CD4-positive, alpha-beta memory T cell (primary cell): ENCODE results near the gene WDFY2. TPM values are rescaled to one million over a fixed set of nuclear protein-coding genes. Genes with fewer than 3 reads are reported as not detected.

Source experiments
- CTCF ChIA-PET: fragments of 350-600 bp; sonication (Branson Sonifier 250); formaldehyde crosslinking; loops from one replicate; lab custom pipeline; 2021; ENCODE audit warnings: inconsistent platforms; ENCODE audit not compliant: partially characterized antibody; lab: Charles Lee
- POLR2A ChIA-PET: fragments of 350-600 bp; sonication (Branson Sonifier 250); formaldehyde crosslinking; loops from one replicate; lab custom pipeline; 2021; ENCODE audit not compliant: partially characterized antibody; lab: Charles Lee
- DNase-seq, 5 donors: peaks; one replicate each; pipeline versions ENCODE4 v3.0.0 to v3.0.0-alpha.2; 2020 to 2022; ENCODE audit warnings: mixed read lengths in 1 of 5
- H3K27ac ChIP-seq: one replicate; pipeline ENCODE4 v1.7.0; 2013; ENCODE audit warnings: low read depth, low read length
- H3K27me3 ChIP-seq: 2 replicates; pipeline ENCODE4 v1.7.0; 2013; ENCODE audit warnings: mild to moderate bottlenecking, low read length, moderate library complexity; ENCODE audit not compliant: insufficient read depth
- H3K36me3 ChIP-seq: 2 replicates; pipeline ENCODE4 v1.7.0; 2013; ENCODE audit warnings: mild to moderate bottlenecking, low read length, moderate library complexity; ENCODE audit not compliant: insufficient read depth
- H3K4me1 ChIP-seq: 2 replicates; pipeline ENCODE4 v1.7.0; 2013; ENCODE audit warnings: mild to moderate bottlenecking, low read length, moderate library complexity; ENCODE audit not compliant: insufficient read depth
- H3K4me3 ChIP-seq, 2 donors: one replicate each; pipeline ENCODE4 v1.7.0; 2013; ENCODE audit warnings: low read length in 2 of 2, mild to moderate bottlenecking in 1 of 2
- H3K9me3 ChIP-seq, 2 donors: one replicate each; pipeline ENCODE4 v1.7.0; 2013; ENCODE audit warnings: low read length in 2 of 2, control low read depth in 1 of 2; ENCODE audit not compliant: control insufficient read depth in 1 of 2
- H3K27ac Mint-ChIP-seq, 7 donors: one replicate each; pipeline ENCODE4 v1.8.0; 2020 to 2021; ENCODE audit warnings: mixed read lengths in 7 of 7, mild to moderate bottlenecking in 6 of 7, inconsistent platforms in 3 of 7, moderate library complexity in 3 of 7
- H3K27me3 Mint-ChIP-seq, 2 donors: one replicate each; pipeline ENCODE4 v1.8.0; 2020 to 2021; ENCODE audit warnings: mixed read lengths in 2 of 2
- H3K36me3 Mint-ChIP-seq, 2 donors: one replicate each; pipeline ENCODE4 v1.8.0; 2020 to 2021; ENCODE audit warnings: mixed read lengths in 2 of 2, inconsistent platforms in 1 of 2, mild to moderate bottlenecking in 1 of 2
- H3K4me1 Mint-ChIP-seq, 4 donors: one replicate each; pipeline ENCODE4 v1.8.0; 2020 to 2021; ENCODE audit warnings: mixed read lengths in 4 of 4, mild to moderate bottlenecking in 1 of 4
- H3K4me3 Mint-ChIP-seq, 8 donors: one replicate each; pipeline ENCODE4 v1.8.0; 2020 to 2021; ENCODE audit warnings: mixed read lengths in 8 of 8, mild to moderate bottlenecking in 7 of 8, moderate library complexity in 6 of 8, inconsistent platforms in 3 of 8
- H3K9me3 Mint-ChIP-seq, 8 donors: one replicate each; pipeline ENCODE4 v1.8.0; 2020 to 2021; ENCODE audit warnings: mixed read lengths in 8 of 8, mild to moderate bottlenecking in 5 of 8, inconsistent platforms in 3 of 8, moderate library complexity in 1 of 8
- intact Hi-C: fragments of 100-400 bp; cut with micrococcal nuclease; formaldehyde crosslinking; loops from one replicate; pipeline ENCODE4 v1.15.1; 2023
- polyA plus RNA-seq, 2 donors: library from polyadenylated mRNA; unstranded; fragments of 300-500 nt; fragmentation: Illumina TruSeq; gene quantifications; one replicate each; pipeline ENCODE4 v1.2.3, GENCODE V29; 2021
- total RNA-seq, 2 experiments: library from RNA; stranded (reverse); gene quantifications; one replicate each; pipeline ENCODE4 v1.2.3, GENCODE V29; 2021

Gene WDFY2
- total and polyA plus RNA-seq, 4 experiments from 2014 or later: 3.8 to 21.8 (median 14.5) TPM

GRCh38 chr13:51776179-51776578 is 191.9 kb downstream of the WDFY2 start:
- no peaks in the 10 kb centered on the region for H3K4me1 Mint-ChIP-seq
- H3K4me1 ChIP-seq: no peaks in the 10 kb centered on the region
- peaks cover 11 to 23% of the 10 kb centered on the region in 2 donors for H3K36me3 Mint-ChIP-seq
- H3K27ac Mint-ChIP-seq: peak overlapping the region in 2 of 7 donors; percentile 22 to 51
- H3K4me3 ChIP-seq: no peak overlapping the region
- no peaks in the 10 kb centered on the region for H3K27me3 ChIP-seq
- CTCF ChIA-PET: no interaction called here
- no peaks in the 10 kb centered on the region for H3K9me3 ChIP-seq
- H3K27ac ChIP-seq: no peak overlapping the region
- no peaks in the 10 kb centered on the region for H3K9me3 Mint-ChIP-seq
- intact Hi-C loops: no loop called here
- H3K36me3 ChIP-seq: peaks cover 3% of the 10 kb centered on the region
- POLR2A ChIA-PET: no interaction called here
- H3K4me3 Mint-ChIP-seq: no peak overlapping the region
- DNase-seq: no peak
- no peaks in the 10 kb centered on the region for H3K27me3 Mint-ChIP-seq

DNA sequence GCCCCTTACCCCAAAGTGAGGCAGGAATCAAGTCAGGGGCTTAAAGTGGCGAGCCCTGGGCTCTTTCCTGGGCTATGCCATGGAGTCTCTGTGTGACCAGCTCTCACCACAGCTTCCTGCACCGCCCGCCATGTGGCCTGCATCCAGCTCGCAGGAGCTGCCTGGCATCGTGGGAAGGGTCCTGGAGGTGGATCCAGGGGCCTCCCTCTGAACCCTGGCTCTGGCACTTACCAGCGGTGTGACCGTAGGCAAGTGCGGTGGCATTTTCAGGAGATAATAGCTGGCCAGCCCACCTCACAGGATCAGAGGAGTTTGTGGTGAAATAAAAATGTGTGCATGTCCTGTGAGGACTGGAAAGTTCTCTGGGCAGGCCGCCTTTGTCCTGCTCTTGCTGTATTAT is 193.7 kb downstream of the WDFY2 start:
- no peaks in the 10 kb centered on the region for H3K27me3 ChIP-seq
- DNase-seq: no peak
- Mint-ChIP-seq H3K27ac (peak overlapping the region in 1 of 7 donors; percentile 64), H3K4me1 (peaks cover 0 to 4% (median 0%) of the 10 kb centered on the region in 4 donors), H3K36me3 (peaks cover 6 to 10% of the 10 kb centered on the region in 2 donors), H3K9me3 (no peaks in the 10 kb centered on the region), H3K4me3 (no peak overlapping the region), H3K27me3 (no peaks in the 10 kb centered on the region)
- CTCF ChIA-PET: no interaction called here
- no peak overlapping the region for H3K4me3 ChIP-seq
- no peaks in the 10 kb centered on the region for H3K9me3 ChIP-seq
- H3K4me1 ChIP-seq: no peaks in the 10 kb centered on the region
- intact Hi-C loops: no loop called here
- POLR2A ChIA-PET: no interaction called here
- H3K27ac ChIP-seq: no peak overlapping the region
- no peaks in the 10 kb centered on the region for H3K36me3 ChIP-seq

DNA sequence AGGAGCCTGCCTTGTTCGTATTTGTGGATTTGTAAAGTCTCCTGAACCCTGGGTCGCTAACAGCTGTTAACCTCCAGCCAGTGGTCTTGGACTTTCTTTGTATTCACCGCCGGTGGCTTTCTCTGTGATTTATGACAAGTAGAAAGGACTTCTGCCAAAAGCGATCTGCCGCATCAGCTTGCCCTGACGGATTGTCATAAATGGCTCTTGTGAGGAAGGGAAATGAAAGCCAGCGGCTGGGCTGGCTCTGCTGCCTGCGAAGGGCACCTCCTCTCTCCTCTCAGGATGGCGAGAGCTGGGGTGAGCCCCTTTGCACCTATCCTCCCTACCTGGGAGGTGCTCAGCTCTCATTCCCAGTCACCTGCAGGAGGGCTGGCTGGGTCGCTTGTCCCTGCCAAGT is 194.1 kb downstream of the WDFY2 start:
- no peak overlapping the region for H3K27ac ChIP-seq
- intact Hi-C loops: no loop called here
- no peak overlapping the region for H3K27ac Mint-ChIP-seq
- no peaks in the 10 kb centered on the region for H3K27me3 Mint-ChIP-seq
- no peaks in the 10 kb centered on the region for H3K36me3 ChIP-seq
- H3K9me3 ChIP-seq: no peaks in the 10 kb centered on the region
- ChIA-PET POLR2A (no interaction called here), CTCF (no interaction called here)
- H3K27me3 ChIP-seq: no peaks in the 10 kb centered on the region
- no peak for DNase-seq
- no peak overlapping the region for H3K4me3 ChIP-seq
- no peaks in the 10 kb centered on the region for H3K9me3 Mint-ChIP-seq
- H3K36me3 Mint-ChIP-seq: peaks cover 6 to 10% of the 10 kb centered on the region in 2 donors
- H3K4me1 ChIP-seq: no peaks in the 10 kb centered on the region
- no peak overlapping the region for H3K4me3 Mint-ChIP-seq
- peaks cover 0 to 4% (median 0%) of the 10 kb centered on the region in 4 donors for H3K4me1 Mint-ChIP-seq

GRCh38 chr13:51780099-51780498 is 195.8 kb downstream of the WDFY2 start:
- Histone ChIP-seq H3K4me1 (no peaks in the 10 kb centered on the region), H3K9me3 (no peaks in the 10 kb centered on the region), H3K27ac (no peak overlapping the region), H3K27me3 (no peaks in the 10 kb centered on the region), H3K36me3 (no peaks in the 10 kb centered on the region), H3K4me3 (no peak overlapping the region)
- intact Hi-C loops: no loop called here
- CTCF ChIA-PET: no interaction called here
- H3K4me1 Mint-ChIP-seq: peaks cover 0 to 4% (median 0%) of the 10 kb centered on the region in 4 donors
- H3K27me3 Mint-ChIP-seq: no peaks in the 10 kb centered on the region
- no peak overlapping the region for H3K4me3 Mint-ChIP-seq
- H3K36me3 Mint-ChIP-seq: peaks cover 11 to 12% of the 10 kb centered on the region in 2 donors
- no peak overlapping the region for H3K27ac Mint-ChIP-seq
- POLR2A ChIA-PET: interaction anchor here (0.8 kb wide), 1 partner anchor 22 kb away, joined by 3 read pairs; no protein-coding TSS in a partner anchor
- DNase-seq: no peak
- H3K9me3 Mint-ChIP-seq: no peaks in the 10 kb centered on the region

GRCh38 chr13:51781246-51782022 is 197.2 kb downstream of the WDFY2 start:
- Histone ChIP-seq H3K4me3 (no peak overlapping the region), H3K9me3 (no peaks in the 10 kb centered on the region), H3K4me1 (no peaks in the 10 kb centered on the region), H3K36me3 (no peaks in the 10 kb centered on the region), H3K27ac (no peak overlapping the region), H3K27me3 (no peaks in the 10 kb centered on the region)
- intact Hi-C loops: no loop called here
- Mint-ChIP-seq H3K36me3 (peaks cover 16 to 20% of the 10 kb centered on the region in 2 donors), H3K4me1 (peaks cover 0 to 4% (median 0%) of the 10 kb centered on the region in 4 donors), H3K4me3 (peak overlapping the region in 2 of 8 donors; percentile 45 to 55), H3K27ac (peak overlapping the region in 2 of 7 donors; percentile 42 to 46), H3K9me3 (no peaks in the 10 kb centered on the region), H3K27me3 (no peaks in the 10 kb centered on the region)
- ChIA-PET POLR2A (interaction anchor here (1.3 kb wide), 1 partner anchor 22 kb away, joined by 5 read pairs; no protein-coding TSS in a partner anchor), CTCF (interaction anchor here (1.3 to 1.4 kb wide), 2 partner anchors 16 to 495 kb away, joined by 3 to 4 read pairs; no protein-coding TSS in a partner anchor)
- DNase-seq: no peak

- Mint-ChIP-seq H3K4me3 (peak overlapping the region in 1 of 8 donors; percentile 55), H3K27ac (peak overlapping the region in 1 of 7 donors; percentile 30), H3K9me3 (no peaks in the 10 kb centered on the region), H3K4me1 (peaks cover 0 to 4% (median under 1%) of the 10 kb centered on the region in 4 donors), H3K27me3 (no peaks in the 10 kb centered on the region), H3K36me3 (peaks cover 21 to 25% of the 10 kb centered on the region in 2 donors)
- ChIA-PET POLR2A (interaction anchor here (1.3 kb wide), 1 partner anchor 21 kb away, joined by 5 read pairs; no protein-coding TSS in a partner anchor), CTCF (interaction anchor here (1.4 to 5.6 kb wide), 2 partner anchors 15 to 16 kb away, joined by 4 to 21 read pairs; no protein-coding TSS in a partner anchor)
- H3K27me3 ChIP-seq: no peaks in the 10 kb centered on the region
- H3K4me1 ChIP-seq: no peaks in the 10 kb centered on the region
- no peaks in the 10 kb centered on the region for H3K36me3 ChIP-seq
- H3K27ac ChIP-seq: no peak overlapping the region
- H3K9me3 ChIP-seq: no peaks in the 10 kb centered on the region
- DNase-seq: no peak
- intact Hi-C loops: no loop called here
- H3K4me3 ChIP-seq: no peak overlapping the region
Observed at GRCh38 chr13:51782026-51782710, 197.9 kb downstream of the WDFY2 start.
